Measurements from ENCODE around the gene ARMH1. TPM values are rescaled to one million over a fixed set of nuclear protein-coding genes. Genes with fewer than 3 reads are reported as not detected.
A peak's percentile ranks its signal among the peaks of the same experiment; 100 is the strongest.
"Not testable (repeated sequence)": the region's sequence is repeated elsewhere in the genome, so short reads cannot be mapped to it uniquely, and the experiment has no call there.

ARMH1 gene
- total and polyA plus RNA-seq, 10 donors: 12.2 to 86.0 (median 20.8) TPM

DNA sequence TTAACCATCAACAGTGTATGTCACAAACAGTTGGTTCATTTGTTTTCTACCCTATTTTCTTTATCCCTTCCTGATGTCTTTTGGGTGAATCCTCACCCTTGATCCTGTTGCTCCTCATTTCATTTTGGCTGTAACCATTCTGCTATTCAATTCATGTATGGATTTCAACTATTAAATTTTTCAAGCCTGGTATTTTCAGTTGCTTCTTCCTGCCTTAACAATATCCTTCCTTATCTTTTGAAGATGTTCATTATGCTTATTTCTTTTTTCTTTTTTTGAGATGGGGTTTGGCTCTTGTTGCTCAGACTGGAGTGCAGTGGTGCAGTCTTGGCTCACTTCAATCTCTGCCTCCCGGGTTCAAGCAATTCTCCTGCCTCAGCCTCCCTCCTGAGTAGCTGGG is 59.3 kb downstream of the ARMH1 start:
- TF ChIP-seq, protein P1, sequence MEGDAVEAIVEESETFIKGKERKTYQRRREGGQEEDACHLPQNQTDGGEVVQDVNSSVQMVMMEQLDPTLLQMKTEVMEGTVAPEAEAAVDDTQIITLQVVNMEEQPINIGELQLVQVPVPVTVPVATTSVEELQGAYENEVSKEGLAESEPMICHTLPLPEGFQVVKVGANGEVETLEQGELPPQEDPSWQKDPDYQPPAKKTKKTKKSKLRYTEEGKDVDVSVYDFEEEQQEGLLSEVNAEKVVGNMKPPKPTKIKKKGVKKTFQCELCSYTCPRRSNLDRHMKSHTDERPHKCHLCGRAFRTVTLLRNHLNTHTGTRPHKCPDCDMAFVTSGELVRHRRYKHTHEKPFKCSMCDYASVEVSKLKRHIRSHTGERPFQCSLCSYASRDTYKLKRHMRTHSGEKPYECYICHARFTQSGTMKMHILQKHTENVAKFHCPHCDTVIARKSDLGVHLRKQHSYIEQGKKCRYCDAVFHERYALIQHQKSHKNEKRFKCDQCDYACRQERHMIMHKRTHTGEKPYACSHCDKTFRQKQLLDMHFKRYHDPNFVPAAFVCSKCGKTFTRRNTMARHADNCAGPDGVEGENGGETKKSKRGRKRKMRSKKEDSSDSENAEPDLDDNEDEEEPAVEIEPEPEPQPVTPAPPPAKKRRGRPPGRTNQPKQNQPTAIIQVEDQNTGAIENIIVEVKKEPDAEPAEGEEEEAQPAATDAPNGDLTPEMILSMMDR (IDR thresholded peaks at IDR 0.05 in 8 of 11, conservative IDR thresholded peaks at IDR 0.05 in 3 of 11): no peak
- TF ChIP-seq POLR2AphosphoS5 (IDR thresholded peaks at IDR 0.05) (no peak), POLR2A (IDR thresholded peaks at IDR 0.05) (no peak)
- Histone ChIP-seq H3K4me1 (peaks cover 14 to 39% (median 27%) of the 10 kb centered on the region in 6 donors), H3K4me3 (no peak overlapping the region), H3K27me3 (replicated peaks in 1 of 7) (no peaks in the 10 kb centered on the region), H3K9me3 (no peaks in the 10 kb centered on the region), H3K27ac (peak overlapping the region in 5 of 8 donors; percentile 2 to 47 (median 26)), H3K36me3 (no peaks in the 10 kb centered on the region)
- WGBS, 5 donors: 79 to 100% (median 94%) methylated on average over 1 of the region's 1 CpG
- DNase-seq: no peak
- intact Hi-C loops (cut with DNase I; ENCODE audit: low total_unique reads): loop anchor here (10.0 kb wide), 1 partner anchor 51 kb away; the partner anchor contains the start of gene BEST4

DNA sequence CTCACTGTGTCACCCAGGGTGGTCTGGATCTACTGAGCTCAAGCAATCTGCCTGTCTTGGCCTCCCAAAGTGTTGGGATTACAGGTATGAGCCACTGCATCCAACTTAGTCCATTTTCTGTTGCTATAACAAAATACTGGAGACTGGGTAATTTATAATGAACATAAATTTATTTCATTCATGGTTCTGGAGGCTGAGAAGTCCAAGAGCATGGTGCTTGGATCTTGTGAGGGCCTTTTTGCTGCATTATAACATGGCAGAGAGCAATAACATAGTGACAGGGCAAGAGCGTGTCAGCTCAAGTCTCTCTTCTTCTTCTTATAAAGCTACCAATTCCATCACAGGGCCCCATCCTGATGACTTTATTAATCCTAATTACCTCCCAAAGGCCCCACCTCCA is 61.5 kb downstream of the ARMH1 start:
- intact Hi-C loops (cut with DNase I; ENCODE audit: low total_unique reads): loop anchor here (10.0 kb wide), 1 partner anchor 49 kb away; the partner anchor contains the start of gene BEST4
- no peak for DNase-seq
- Histone ChIP-seq H3K27me3 (replicated peaks in 1 of 7) (no peaks in the 10 kb centered on the region), H3K4me3 (no peak overlapping the region), H3K9me3 (no peaks in the 10 kb centered on the region), H3K27ac (no peak overlapping the region), H3K4me1 (peaks cover 4 to 35% (median 20%) of the 10 kb centered on the region in 6 donors), H3K36me3 (no peaks in the 10 kb centered on the region)
- no peak for TF ChIP-seq POLR2A (IDR thresholded peaks at IDR 0.05)
- TF ChIP-seq POLR2AphosphoS5 (IDR thresholded peaks at IDR 0.05): no peak
- TF ChIP-seq, protein P1 (IDR thresholded peaks at IDR 0.05 in 8 of 11, conservative IDR thresholded peaks at IDR 0.05 in 3 of 11): no peak
- WGBS, 5 donors: 88 to 100% (median 94%) methylated on average over 1 of the region's 1 CpG

DNA sequence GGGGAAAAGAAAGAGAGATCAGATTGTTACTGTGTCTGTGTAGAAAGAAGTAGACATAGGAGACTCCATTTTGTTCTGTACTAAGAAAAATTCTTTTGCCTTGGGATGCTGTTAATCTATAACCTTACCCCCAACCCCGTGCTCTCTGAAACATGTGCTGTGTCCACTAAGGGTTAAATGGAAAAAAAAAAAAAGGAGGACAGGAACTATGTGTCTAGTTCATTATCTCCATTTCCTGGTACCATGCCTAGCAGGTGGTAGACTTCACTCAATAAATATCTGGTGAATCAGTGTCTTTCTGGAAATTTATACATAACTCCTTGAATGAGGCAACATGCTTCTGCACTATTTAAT is 64.4 kb downstream of the ARMH1 start:
- Histone ChIP-seq H3K4me3 (peak overlapping the region; percentile 39 to 73 (median 48)), H3K27ac (peak overlapping the region; percentile 85 to 93 (median 90)), H3K4me1 (peaks cover 4 to 19% (median 14%) of the 10 kb centered on the region in 6 donors)
- not testable (repeated sequence) for H3K9me3 ChIP-seq; DNase-seq; H3K27me3 ChIP-seq (replicated peaks in 1 of 7); H3K36me3 ChIP-seq
- 42 to 100% (median 77%) methylated on average over 1 of the region's 1 CpG for WGBS, 5 donors
- intact Hi-C loops (cut with DNase I; ENCODE audit: low total_unique reads): loop anchor here (10.0 kb wide), 1 partner anchor 46 kb away; the partner anchor contains the start of gene BEST4

DNA sequence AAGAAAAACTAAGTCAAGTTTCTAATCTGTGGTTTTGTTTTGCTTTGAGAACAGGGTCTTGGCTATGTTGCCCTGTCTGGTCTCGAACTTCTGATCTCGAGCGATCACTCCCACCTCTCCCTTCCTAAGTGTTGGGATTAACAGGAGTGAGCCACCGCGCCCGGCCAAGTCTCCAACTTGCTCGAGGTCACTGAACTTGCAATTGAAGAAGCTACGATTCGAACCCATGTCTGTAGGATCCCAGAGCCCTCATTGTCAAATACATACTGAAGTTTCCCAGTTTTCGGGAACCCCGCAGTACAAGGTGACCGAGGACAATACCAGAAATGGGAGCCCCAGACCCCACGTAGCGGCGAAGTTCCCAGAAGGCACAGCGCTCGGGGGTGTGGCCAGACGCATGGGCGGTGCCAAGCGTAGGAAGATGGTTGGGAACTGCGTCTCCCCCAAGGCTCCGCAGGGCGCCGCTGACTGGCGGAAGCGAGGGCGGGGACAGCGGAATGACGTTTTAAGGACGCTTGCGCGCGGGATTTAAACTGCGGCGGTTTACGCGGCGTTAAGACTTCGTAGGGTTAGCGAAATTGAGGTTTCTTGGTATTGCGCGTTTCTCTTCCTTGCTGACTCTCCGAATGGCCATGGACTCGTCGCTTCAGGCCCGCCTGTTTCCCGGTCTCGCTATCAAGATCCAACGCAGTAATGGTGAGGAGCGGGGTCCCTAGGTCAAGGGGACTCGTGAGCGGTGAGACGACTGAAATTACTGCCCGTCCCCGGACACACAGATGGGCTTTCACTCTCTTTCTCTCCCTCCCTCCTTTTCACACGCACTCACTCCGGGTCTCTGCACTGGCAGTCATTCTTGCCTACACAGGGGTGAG is 65.0 kb downstream of the ARMH1 start, which contains the start of gene KIF2C:
Gene KIF2C, plus strand, starts transcription at position 531 of the 872 bp plus-strand sequence. Its CDS starts 96 bp downstream, at position 627.
- no peaks in the 10 kb centered on the region for H3K27me3 ChIP-seq (replicated peaks in 1 of 7)
- TF ChIP-seq, protein P1 (IDR thresholded peaks at IDR 0.05 in 8 of 11, conservative IDR thresholded peaks at IDR 0.05 in 3 of 11): peak in 5 of 11 experiments; percentile 13 to 65 (median 47)
- peak; percentile 94 to 97 (median 96) for TF ChIP-seq POLR2AphosphoS5 (IDR thresholded peaks at IDR 0.05)
- peak in 2 of 3 donors; percentile 21 to 25 for TF ChIP-seq POLR2A (IDR thresholded peaks at IDR 0.05)
- H3K4me1 ChIP-seq: peaks cover 4 to 19% (median 14%) of the 10 kb centered on the region in 6 donors
- DNase-seq: peak; percentile 99
- H3K36me3 ChIP-seq: peaks cover 0 to 9% (median 0%) of the 10 kb centered on the region in 6 donors
- H3K9me3 ChIP-seq: no peaks in the 10 kb centered on the region
- 0% methylated on average over 41 to 57 of the region's 57 CpGs for WGBS, 5 donors
- intact Hi-C loops (cut with DNase I; ENCODE audit: low total_unique reads): loop anchor here (10.0 kb wide), 1 partner anchor 45 kb away; the partner anchor contains the start of gene BEST4
- H3K27ac ChIP-seq: peak within 1 kb of the TSS; percentile 85 to 93 (median 90)
- peak within 1 kb of the TSS; percentile 39 to 73 (median 48) for H3K4me3 ChIP-seq

Data from spleen (tissue), 11 donors.